HG03066 (cell line): Measurements from ENCODE around the gene HIBCH.
"Not testable (repeated sequence)": the region's sequence is repeated elsewhere in the genome, so short reads cannot be mapped to it uniquely, and the experiment has no call there.

Experiments
- ATAC-seq: cut with Tn5 transposase; IDR thresholded peaks from one replicate; pipeline ENCODE4 v1.9.1; 2021; ENCODE audit warnings: low read depth; ENCODE audit not compliant: unreplicated experiment

Gene HIBCH

GRCh38 chr2:190311893-190312634, 7.6 kb downstream of the HIBCH start:
- ATAC-seq = no peak

GRCh38 chr2:190308031-190308430, 11.6 kb downstream of the HIBCH start:
- ATAC-seq = no peak

- no peak for ATAC-seq
Measured at GRCh38 chr2:190304404-190304803, 15.2 kb downstream of the HIBCH start.

GRCh38 chr2:190303647-190304046, 16.0 kb downstream of the HIBCH start:
- no peak for ATAC-seq

- ATAC-seq = no peak
Measured at GRCh38 chr2:190302052-190302451, 17.6 kb downstream of the HIBCH start.

- no peak for ATAC-seq
Measured at GRCh38 chr2:190301032-190301431, 18.6 kb downstream of the HIBCH start.

- not testable (repeated sequence) for ATAC-seq
Measured at GRCh38 chr2:190297880-190298279, 21.7 kb downstream of the HIBCH start.

GRCh38 chr2:190283783-190284182, 35.8 kb downstream of the HIBCH start:
- no peak for ATAC-seq

GRCh38 chr2:190280565-190281350, 38.9 kb downstream of the HIBCH start:
- ATAC-seq = no peak

- ATAC-seq = not testable (repeated sequence)
Measured at GRCh38 chr2:190279256-190280134, 40.1 kb downstream of the HIBCH start.

GRCh38 chr2:190277234-190278112, 42.2 kb downstream of the HIBCH start:
- ATAC-seq = no peak

- ATAC-seq = no peak
Measured at GRCh38 chr2:190272457-190272842, 47.2 kb downstream of the HIBCH start.

- ATAC-seq = no peak
Measured at GRCh38 chr2:190271783-190272456, 47.7 kb downstream of the HIBCH start.

- no peak for ATAC-seq
Measured at GRCh38 chr2:190270298-190270697, 49.3 kb downstream of the HIBCH start.

GRCh38 chr2:190269699-190270098, 49.9 kb downstream of the HIBCH start:
- ATAC-seq = not testable (repeated sequence)

- no peak for ATAC-seq
Measured at GRCh38 chr2:190267302-190267701, 52.3 kb downstream of the HIBCH start.

GRCh38 chr2:190266314-190266713, 53.3 kb downstream of the HIBCH start:
- ATAC-seq = no peak

- no peak for ATAC-seq
Measured at GRCh38 chr2:190261851-190262250, 57.8 kb downstream of the HIBCH start.

GRCh38 chr2:190256087-190256486, 63.5 kb downstream of the HIBCH start:
- no peak for ATAC-seq
